Left renal pelvis (tissue), 4 donors: ENCODE data around the gene MACROH2A1. TPM values are rescaled to one million over a fixed set of nuclear protein-coding genes. Genes with fewer than 3 reads are reported as not detected.
"Not testable (repeated sequence)": the region's sequence is repeated elsewhere in the genome, so short reads cannot be mapped to it uniquely, and the experiment has no call there.

Experiments used
- DNase-seq, 4 donors: peaks; one replicate each; pipeline ENCODE4 v3.0.0-alpha.2; 2013; ENCODE audit warnings: low read depth in 4 of 4, low spot score in 3 of 4
- polyA plus RNA-seq, 4 donors: library from polyadenylated mRNA; unstranded; fragments of 120-200 nt; gene quantifications; one replicate each; pipeline ENCODE4 v1.2.1, GENCODE V29; 2013; ENCODE audit not compliant: insufficient read length in 4 of 4

The MACROH2A1 gene
- polyA plus RNA-seq, 4 donors, result 140 to 243 (median 214) TPM

GRCh38 chr5:135379046-135379654 lies 19.9 kb downstream of the MACROH2A1 start:
- no peak for DNase-seq

DNA sequence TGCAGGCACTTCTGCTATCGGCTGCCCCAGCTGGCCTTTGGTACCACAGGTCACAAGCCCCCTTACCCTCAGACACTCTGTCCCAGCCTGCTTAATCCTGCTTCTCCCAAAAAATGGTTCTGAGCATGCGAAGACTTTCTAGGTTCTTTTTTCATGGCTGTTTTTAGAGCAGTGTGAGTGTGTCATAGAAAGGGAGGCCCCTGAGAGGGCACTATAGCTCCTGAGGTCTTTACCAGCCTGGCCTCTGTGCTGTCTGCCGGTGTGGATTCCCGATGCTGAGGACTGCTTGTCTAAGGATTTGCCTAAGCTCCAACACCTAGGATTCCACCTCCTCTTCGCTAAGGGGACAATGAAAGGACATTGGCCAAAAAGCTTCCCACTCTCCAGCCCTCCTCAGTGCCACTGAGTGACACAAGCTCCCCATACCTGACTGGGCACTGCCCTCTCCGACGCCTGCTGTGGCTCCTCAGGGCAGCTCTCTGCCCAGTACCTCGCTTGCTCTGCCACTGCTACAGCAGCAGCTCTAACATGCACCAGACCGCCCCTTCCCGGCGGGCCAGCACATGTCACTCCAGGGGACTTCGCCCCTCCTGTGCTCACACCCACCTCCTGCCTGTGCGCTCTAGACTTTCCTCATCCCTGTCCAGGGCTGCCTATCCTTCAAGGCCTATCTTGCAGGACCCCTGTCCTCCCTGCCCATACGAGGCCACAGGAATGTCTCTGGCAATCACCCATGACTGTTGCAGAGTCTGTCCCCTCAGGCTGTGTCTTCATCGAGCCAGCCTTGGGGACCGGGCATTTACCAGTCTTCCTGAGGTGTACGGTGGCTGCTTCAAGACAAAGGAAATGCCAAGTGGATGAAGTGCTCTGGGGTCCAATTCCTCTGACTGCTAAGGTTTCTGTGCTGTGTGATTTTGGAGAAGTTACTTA lies 21.0 kb downstream of the MACROH2A1 start:
- no peak for DNase-seq

- no peak for DNase-seq
Observed at GRCh38 chr5:135376961-135377624, 21.9 kb downstream of the MACROH2A1 start.

- no peak for DNase-seq
Observed at GRCh38 chr5:135375040-135375793, 23.8 kb downstream of the MACROH2A1 start.

DNA sequence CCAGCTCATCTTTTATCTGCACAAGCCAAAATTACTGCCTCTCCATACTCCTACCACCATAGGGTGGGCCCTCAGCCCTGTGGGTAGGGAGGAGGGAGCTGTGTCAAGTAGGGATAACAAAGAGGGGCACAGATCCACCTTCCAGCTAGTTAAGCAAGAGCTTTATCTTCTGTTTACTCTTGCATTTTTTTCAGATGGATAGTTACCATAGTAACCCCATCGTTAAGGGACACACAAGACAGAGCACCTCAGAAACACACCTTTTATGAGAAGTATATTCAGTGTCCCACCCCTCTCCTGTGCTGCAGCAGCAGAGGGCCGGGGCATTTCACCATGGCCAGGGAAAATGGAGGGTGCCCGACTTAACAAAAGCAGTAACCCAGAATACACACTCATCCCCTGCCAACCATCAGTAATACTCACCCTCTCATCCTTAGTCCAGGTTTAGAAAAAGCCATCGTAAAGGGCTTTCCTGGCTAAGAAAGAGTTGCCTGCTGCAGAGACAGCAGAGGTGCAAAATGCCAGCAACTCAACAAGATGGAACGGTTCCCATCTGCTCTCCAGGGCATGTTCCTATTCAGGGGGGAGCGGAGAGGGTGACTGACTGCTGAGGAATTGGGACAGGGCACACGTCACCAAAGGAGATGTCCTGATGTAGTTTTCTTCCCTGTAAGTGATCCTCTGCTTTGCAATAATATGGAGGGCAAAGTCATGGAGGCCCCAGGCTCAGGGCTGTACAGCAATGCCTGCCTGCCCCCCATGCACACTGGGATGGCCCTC lies 25.1 kb downstream of the MACROH2A1 start:
- no peak for DNase-seq

DNA sequence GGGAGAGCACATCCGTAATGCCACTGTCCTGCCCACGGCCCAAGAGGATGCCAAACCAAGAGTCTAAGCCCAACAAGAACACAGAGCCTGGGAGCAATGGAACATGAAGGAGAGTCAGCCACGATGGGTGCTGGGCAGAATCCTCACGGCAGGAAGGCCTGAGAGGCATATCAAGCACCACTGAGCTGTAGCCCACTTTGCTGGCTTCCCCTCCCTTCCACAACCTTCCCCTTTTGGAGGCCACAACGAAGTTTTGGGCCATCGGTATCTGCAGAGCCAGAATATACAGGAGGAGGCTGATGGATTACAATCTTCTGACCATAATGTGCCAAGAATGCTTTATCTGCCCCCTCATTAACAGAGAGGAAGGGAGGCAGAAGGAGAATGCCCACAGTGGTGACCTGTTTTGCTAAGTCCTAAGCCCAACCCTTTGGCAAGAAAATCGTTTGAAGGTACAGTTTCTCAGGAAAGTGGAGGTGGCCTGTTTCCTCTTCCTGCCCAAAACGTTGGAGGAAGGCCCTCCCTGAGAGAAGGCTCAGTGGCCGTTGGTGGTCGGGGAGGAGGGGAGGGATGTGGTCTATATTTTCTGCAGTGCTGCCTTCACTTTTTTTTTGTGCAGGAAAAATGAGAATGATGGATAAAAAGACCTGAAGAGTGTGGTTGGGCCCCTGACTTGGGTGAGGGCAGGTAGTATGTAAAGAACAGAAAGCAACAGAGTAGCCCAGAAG lies 26.2 kb downstream of the MACROH2A1 start:
- DNase-seq, result no peak

- DNase-seq, result no peak
Observed at GRCh38 chr5:135371622-135372232, 27.3 kb downstream of the MACROH2A1 start.

DNA sequence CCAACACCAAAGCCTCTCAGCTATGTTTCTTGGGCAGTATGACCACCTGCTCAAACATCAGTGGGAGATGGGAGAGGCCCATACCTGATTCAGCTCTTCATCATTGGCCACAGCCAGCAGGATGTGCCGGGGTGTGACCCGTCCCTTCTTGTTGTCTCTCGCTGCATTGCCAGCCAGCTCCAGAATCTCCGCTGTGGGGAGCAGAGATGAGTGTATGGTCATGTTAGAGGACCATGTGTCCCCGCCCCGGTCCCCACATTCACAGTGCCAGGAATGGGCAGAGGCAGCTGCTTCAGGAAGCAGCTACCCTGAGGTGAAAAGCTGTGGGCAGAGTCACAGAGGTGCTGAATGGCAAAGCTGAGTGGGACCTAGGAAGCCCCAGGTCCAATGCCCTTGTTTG lies 29.1 kb downstream of the MACROH2A1 start:
- no peak for DNase-seq

DNA sequence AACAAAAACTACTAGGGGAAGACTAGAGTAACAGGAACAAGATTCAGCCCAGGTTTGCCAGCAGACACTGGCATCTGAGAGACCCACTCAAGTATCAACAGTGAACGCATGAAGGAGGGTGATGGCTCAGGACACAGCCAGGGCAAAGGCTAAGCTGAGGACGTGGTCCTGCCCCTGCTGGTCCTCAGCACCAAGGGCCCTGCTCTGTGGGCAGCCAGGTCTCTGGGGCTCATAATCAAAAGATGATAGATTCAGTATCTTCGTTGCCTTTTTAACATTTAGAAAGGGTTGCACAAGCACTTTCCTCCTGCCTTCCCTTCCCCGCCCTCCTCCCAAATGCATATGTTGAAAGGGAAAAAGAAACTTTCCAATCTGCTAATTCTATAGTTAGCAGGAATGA lies 31.5 kb downstream of the MACROH2A1 start:
- no peak for DNase-seq

GRCh38 chr5:135367076-135367475 lies 32.0 kb downstream of the MACROH2A1 start:
- no peak for DNase-seq

- no peak for DNase-seq
Observed at GRCh38 chr5:135365281-135365680, 33.8 kb downstream of the MACROH2A1 start.

- DNase-seq, result no peak
Observed at GRCh38 chr5:135364421-135365262, 34.4 kb downstream of the MACROH2A1 start.

DNA sequence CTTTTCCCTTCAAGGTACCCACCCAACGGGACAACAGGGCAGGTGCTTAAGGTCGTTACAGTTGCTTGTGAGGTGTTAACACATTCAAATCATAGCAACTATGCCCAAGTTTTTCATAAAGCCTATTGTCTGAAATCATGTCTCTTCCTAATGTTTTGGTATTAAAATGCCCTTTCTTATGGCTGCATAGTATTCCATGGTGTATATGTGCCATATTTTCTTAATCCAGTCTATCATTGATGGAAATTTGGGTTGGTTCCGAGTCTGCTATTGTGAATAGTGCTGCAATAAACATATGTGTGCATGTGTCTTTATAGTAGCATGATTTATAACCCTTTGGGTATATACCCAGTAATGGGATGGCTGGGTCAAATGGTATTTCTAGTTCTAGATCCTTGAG lies 35.7 kb downstream of the MACROH2A1 start:
- DNase-seq, result not testable (repeated sequence)

DNA sequence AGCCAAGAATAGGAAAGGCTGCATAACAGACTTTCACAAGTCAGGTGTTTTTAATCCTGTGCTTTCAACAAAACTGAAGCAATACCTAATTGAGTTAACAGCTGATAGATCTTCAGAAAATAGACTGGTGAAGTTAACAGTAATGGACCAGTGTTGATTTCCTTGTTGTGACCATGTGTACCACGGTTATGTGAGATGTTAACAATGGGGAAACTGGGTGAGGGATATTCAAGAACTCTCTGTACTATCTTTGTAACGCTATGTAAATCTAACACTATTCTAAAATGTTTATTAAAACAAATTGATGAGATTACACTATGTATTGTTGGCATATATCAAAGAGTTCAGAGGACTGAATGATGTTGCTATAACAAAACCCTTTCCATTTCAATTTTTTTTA lies 36.9 kb downstream of the MACROH2A1 start:
- no peak for DNase-seq

- no peak for DNase-seq
Observed at GRCh38 chr5:135360278-135361274, 38.5 kb downstream of the MACROH2A1 start.

DNA sequence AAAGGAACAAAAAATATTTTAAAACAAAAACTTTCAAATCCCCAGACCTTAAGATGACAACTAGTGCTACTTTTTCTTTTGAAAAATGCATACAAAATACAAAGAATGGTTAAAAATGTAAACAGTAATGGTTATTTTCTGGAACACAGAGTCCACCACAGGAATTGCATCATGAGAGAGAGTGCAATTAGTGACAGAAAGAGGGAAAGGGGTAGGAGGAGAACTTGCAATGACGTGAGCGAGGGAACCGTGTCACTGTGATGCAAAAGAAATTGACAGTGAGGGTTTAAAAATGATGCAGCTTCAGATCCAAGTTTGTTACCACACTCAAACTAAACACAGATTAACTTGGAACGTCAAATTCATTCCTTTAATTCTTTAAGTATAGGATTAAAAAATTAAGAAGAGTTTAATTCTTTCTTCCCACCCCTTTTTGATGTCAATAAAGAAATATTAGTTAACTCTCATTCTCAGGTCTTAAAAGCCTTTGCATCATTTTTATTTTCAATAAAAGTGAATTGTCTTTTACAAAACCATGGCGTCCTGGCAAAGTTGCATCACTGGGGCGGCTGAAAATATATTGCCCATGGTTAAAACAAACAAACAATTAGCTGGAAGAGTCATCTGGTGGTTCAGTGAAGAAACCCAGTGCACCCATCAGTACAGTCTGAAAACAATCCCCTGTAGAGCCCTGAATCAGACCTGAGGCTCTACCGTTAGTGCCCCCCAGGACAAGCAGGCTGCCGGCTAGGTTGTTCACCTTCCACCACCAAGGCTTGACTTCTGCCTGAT lies 39.5 kb downstream of the MACROH2A1 start:
- DNase-seq, result no peak
